Fibroblast of lung (primary cell): Measurements from ENCODE around the gene CEP78. TPM values are rescaled to one million over a fixed set of nuclear protein-coding genes. Genes with fewer than 3 reads are reported as not detected.

Source experiments
- DNase-seq, 2 donors: peaks; one replicate each; pipeline versions ENCODE4 v3.0.0 to v3.0.0-alpha.2; 2010; ENCODE audit warnings: low read depth in 2 of 2
- H2AFZ ChIP-seq: 2 replicates; pipeline ENCODE4 v1.5.1; 2012; ENCODE audit warnings: low read length, control low read depth, inconsistent platforms
- H3K27ac ChIP-seq: 2 replicates; pipeline ENCODE4 v1.5.1; 2011; ENCODE audit warnings: low read length, control low read depth; ENCODE audit not compliant: insufficient read depth
- H3K27me3 ChIP-seq: 2 replicates; pipeline ENCODE4 v1.5.1; 2011; ENCODE audit warnings: mild to moderate bottlenecking, low read length; ENCODE audit not compliant: control insufficient read depth, insufficient read depth
- H3K36me3 ChIP-seq: 2 replicates; pipeline ENCODE4 v1.5.1; 2011; ENCODE audit warnings: low read length; ENCODE audit not compliant: control insufficient read depth, insufficient read depth
- H3K4me1 ChIP-seq: 2 replicates; pipeline ENCODE4 v1.5.1; 2011; ENCODE audit warnings: low read length; ENCODE audit not compliant: control insufficient read depth, insufficient read depth; ENCODE audit errors: extremely low read depth
- H3K4me2 ChIP-seq: 2 replicates; pipeline ENCODE4 v1.5.1; 2011; ENCODE audit warnings: low read length, control low read depth; ENCODE audit not compliant: insufficient read depth; ENCODE audit errors: extremely low read depth
- H3K4me3 ChIP-seq, 4 experiments: fragments of 200-600 bp in 1 of 4; sonication (generic) in 1 of 4; replicated peaks in 1 of 4; 2 replicates each; pipeline ENCODE4 v1.5.1; 2011 to 2016; ENCODE audit warnings: low read length in 4 of 4, low read depth in 3 of 4, mild to moderate bottlenecking in 3 of 4, control low read depth in 2 of 4, inconsistent platforms in 1 of 4, mixed read lengths in 1 of 4; ENCODE audit not compliant: insufficient read depth in 1 of 4; ENCODE audit errors: control extremely low read depth in 1 of 4
- H3K79me2 ChIP-seq: 2 replicates; pipeline ENCODE4 v1.5.1; 2012; ENCODE audit warnings: mild to moderate bottlenecking, low read length, inconsistent platforms; ENCODE audit not compliant: control insufficient read depth, insufficient read depth
- H3K9ac ChIP-seq: 2 replicates; pipeline ENCODE4 v1.5.1; 2011; ENCODE audit warnings: mild to moderate bottlenecking, low read length, control low read depth; ENCODE audit not compliant: insufficient read depth
- H3K9me3 ChIP-seq: 2 replicates; pipeline ENCODE4 v1.5.1; 2012; ENCODE audit warnings: low read depth, low read length; ENCODE audit not compliant: control insufficient read depth, insufficient read depth
- H4K20me1 ChIP-seq: 2 replicates; pipeline ENCODE4 v1.5.1; 2011; ENCODE audit warnings: low read length; ENCODE audit not compliant: control insufficient read depth, insufficient read depth; ENCODE audit errors: extremely low read depth
- EZH2 ChIP-seq: IDR thresholded peaks from 2 replicates; pipeline ENCODE4 v1.5.1; 2012; ENCODE audit warnings: low read length, control low read depth, mild to moderate bottlenecking; ENCODE audit errors: missing control alignments
- polyA plus RNA-seq, 2 donors: library from polyadenylated mRNA; depleted of rRNA in 1 of 2; stranded (reverse) in 1 of 2; unstranded in 1 of 2; fragments of >200 nt; gene quantifications; 2 replicates each; pipeline ENCODE4 v1.2.1, GENCODE V29; 2011 to 2012; ENCODE audit warnings: missing spikeins in 1 of 2
- total RNA-seq: library from RNA; depleted of rRNA; stranded (reverse); fragments of >200 nt; gene quantifications from 2 replicates; pipeline ENCODE4 v1.2.1, GENCODE V29; 2014
- TF ChIP-seq, protein P1 (sequence below), 2 donors: IDR thresholded peaks in 1 of 2; conservative IDR thresholded peaks in 1 of 2; 1 replicate in 1 of 2; 2 replicates in 1 of 2; pipeline ENCODE4 v1.5.1; 2011 to 2012; ENCODE audit warnings: low read length in 2 of 2, control low read depth in 1 of 2, inconsistent platforms in 1 of 2, low read depth in 1 of 2, mild to moderate bottlenecking in 1 of 2

Gene CEP78
- total and polyA plus RNA-seq, 2 donors (not counting 1 experiment from before 2014, with no cell fraction given) = 8.9 to 10.4 TPM

DNA sequence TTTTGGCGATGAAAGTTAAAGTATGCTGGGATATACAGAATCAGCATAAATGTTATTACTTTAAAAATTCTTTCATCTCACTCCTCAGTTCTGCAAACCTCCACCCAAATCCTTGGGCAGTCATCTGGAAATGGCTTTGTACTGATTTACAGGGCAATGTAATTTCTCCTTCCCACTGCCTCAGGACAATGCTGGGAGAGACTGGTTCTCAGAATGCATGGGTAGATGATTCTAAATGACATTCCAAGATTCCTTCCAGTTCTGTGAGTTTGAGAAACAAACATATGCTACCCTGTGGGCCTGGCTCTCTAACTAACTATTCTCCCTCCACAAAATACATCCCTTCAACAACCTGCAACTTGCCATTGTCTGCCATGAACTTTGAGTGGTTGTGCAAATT lies 53.6 kb downstream of the CEP78 start:
- H3K9me3 ChIP-seq = no peaks in the 10 kb centered on the region
- no peak overlapping the region for H3K4me2 ChIP-seq
- no peak overlapping the region for H3K27ac ChIP-seq
- H3K4me1 ChIP-seq = no peaks in the 10 kb centered on the region
- TF ChIP-seq EZH2 = no peak
- TF ChIP-seq, protein P1, sequence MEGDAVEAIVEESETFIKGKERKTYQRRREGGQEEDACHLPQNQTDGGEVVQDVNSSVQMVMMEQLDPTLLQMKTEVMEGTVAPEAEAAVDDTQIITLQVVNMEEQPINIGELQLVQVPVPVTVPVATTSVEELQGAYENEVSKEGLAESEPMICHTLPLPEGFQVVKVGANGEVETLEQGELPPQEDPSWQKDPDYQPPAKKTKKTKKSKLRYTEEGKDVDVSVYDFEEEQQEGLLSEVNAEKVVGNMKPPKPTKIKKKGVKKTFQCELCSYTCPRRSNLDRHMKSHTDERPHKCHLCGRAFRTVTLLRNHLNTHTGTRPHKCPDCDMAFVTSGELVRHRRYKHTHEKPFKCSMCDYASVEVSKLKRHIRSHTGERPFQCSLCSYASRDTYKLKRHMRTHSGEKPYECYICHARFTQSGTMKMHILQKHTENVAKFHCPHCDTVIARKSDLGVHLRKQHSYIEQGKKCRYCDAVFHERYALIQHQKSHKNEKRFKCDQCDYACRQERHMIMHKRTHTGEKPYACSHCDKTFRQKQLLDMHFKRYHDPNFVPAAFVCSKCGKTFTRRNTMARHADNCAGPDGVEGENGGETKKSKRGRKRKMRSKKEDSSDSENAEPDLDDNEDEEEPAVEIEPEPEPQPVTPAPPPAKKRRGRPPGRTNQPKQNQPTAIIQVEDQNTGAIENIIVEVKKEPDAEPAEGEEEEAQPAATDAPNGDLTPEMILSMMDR (conservative IDR thresholded peaks at IDR 0.05 in 1 of 2, IDR thresholded peaks at IDR 0.05 in 1 of 2; ENCODE audit: low read depth in 1 of 2, low read length in 2 of 2) = no peak
- no peak overlapping the region for H3K4me3 ChIP-seq
- H3K27me3 ChIP-seq = no peaks in the 10 kb centered on the region
- H3K79me2 ChIP-seq = no peaks in the 10 kb centered on the region
- H3K36me3 ChIP-seq = no peaks in the 10 kb centered on the region
- no peak overlapping the region for H3K9ac ChIP-seq
- no peak for DNase-seq
- H2AFZ ChIP-seq = no peak overlapping the region
- no peaks in the 10 kb centered on the region for H4K20me1 ChIP-seq

- Histone ChIP-seq H3K79me2 (no peaks in the 10 kb centered on the region), H2AFZ (no peak overlapping the region), H3K27ac (no peak overlapping the region), H3K4me2 (no peak overlapping the region), H3K9me3 (no peaks in the 10 kb centered on the region), H3K4me3 (no peak overlapping the region), H3K27me3 (no peaks in the 10 kb centered on the region), H3K36me3 (no peaks in the 10 kb centered on the region), H3K4me1 (no peaks in the 10 kb centered on the region), H3K9ac (no peak overlapping the region), H4K20me1 (no peaks in the 10 kb centered on the region)
- TF ChIP-seq, protein P1 (conservative IDR thresholded peaks at IDR 0.05 in 1 of 2, IDR thresholded peaks at IDR 0.05 in 1 of 2; ENCODE audit: low read depth in 1 of 2, low read length in 2 of 2) = no peak
- no peak for TF ChIP-seq EZH2
- DNase-seq = peak in 1 of 2 donors; percentile 59
Measured at GRCh38 chr9:78291240-78291925, 55.5 kb downstream of the CEP78 start.

- Histone ChIP-seq H3K4me2 (no peak overlapping the region), H3K36me3 (no peaks in the 10 kb centered on the region), H2AFZ (no peak overlapping the region), H3K9ac (no peak overlapping the region), H3K27me3 (no peaks in the 10 kb centered on the region), H3K4me3 (no peak overlapping the region), H4K20me1 (no peaks in the 10 kb centered on the region), H3K27ac (no peak overlapping the region), H3K79me2 (no peaks in the 10 kb centered on the region), H3K4me1 (no peaks in the 10 kb centered on the region), H3K9me3 (no peaks in the 10 kb centered on the region)
- DNase-seq = no peak
- TF ChIP-seq, protein P1 (conservative IDR thresholded peaks at IDR 0.05 in 1 of 2, IDR thresholded peaks at IDR 0.05 in 1 of 2; ENCODE audit: low read depth in 1 of 2, low read length in 2 of 2) = no peak
- TF ChIP-seq EZH2 = no peak
Measured at GRCh38 chr9:78292026-78292425, 56.2 kb downstream of the CEP78 start.
